Uterus (tissue), 4 donors: ENCODE results near the gene GSTT2B. TPM values are rescaled to one million over a fixed set of nuclear protein-coding genes. Genes with fewer than 3 reads are reported as not detected.
"Not testable (repeated sequence)": the region's sequence is repeated elsewhere in the genome, so short reads cannot be mapped to it uniquely, and the experiment has no call there.

Experiments used
- DNase-seq, 2 donors: peaks; one replicate each; pipeline ENCODE4 v3.0.0-alpha.2; 2019 to 2020
- H3K27ac ChIP-seq, 2 donors: fragments of 200-600 bp; sonication (generic); 1 replicate in 1 of 2; 2 replicates in 1 of 2; pipeline ENCODE4 v1.5.1; 2016 to 2018
- H3K27me3 ChIP-seq, 2 donors: fragments of 200-600 bp; sonication (generic); one replicate each; pipeline ENCODE4 v1.5.1; 2018 to 2019; ENCODE audit warnings: control low read depth in 1 of 2
- H3K36me3 ChIP-seq, 2 donors: fragments of 200-600 bp; sonication (generic); one replicate each; pipeline ENCODE4 v1.5.1; 2019; ENCODE audit warnings: control low read depth in 1 of 2
- H3K4me1 ChIP-seq, 2 donors: fragments of 200-600 bp; sonication (generic); one replicate each; pipeline ENCODE4 v1.5.1; 2018 to 2019; ENCODE audit warnings: control low read depth in 1 of 2
- H3K4me3 ChIP-seq, 2 donors: fragments of 200-600 bp; sonication (generic); 1 replicate in 1 of 2; 2 replicates in 1 of 2; pipeline ENCODE4 v1.5.1; 2018 to 2019; ENCODE audit warnings: mild to moderate bottlenecking in 1 of 2
- H3K9me3 ChIP-seq, 2 donors: fragments of 200-600 bp; sonication (generic); one replicate each; pipeline ENCODE4 v1.5.1; 2019; ENCODE audit warnings: control low read depth in 1 of 2
- CTCF ChIP-seq, 4 experiments: fragments of 200-600 bp in 2 of 4; fragments of 450-650 bp in 2 of 4; sonication (generic) in 2 of 4; IDR thresholded peaks; one replicate each; pipeline ENCODE4 v1.5.1; 2016 to 2019; ENCODE audit warnings: antibody characterized with exemption in 4 of 4, mild to moderate bottlenecking in 2 of 4, moderate library complexity in 1 of 4
- POLR2A ChIP-seq, 2 donors: fragments of 450-650 bp; IDR thresholded peaks; one replicate each; pipeline ENCODE4 v1.6.1; 2016; ENCODE audit warnings: antibody characterized with exemption in 2 of 2, mild to moderate bottlenecking in 1 of 2, moderate library complexity in 1 of 2
- intact Hi-C: fragments of 100-400 bp; cut with DNase I; formaldehyde crosslinking; loops from one replicate; pipeline ENCODE4 v1.15.1; 2023; ENCODE audit warnings: low total_unique reads
- total RNA-seq, 4 donors: library from RNA; depleted of rRNA in 3 of 4; stranded (reverse); fragments of >200 nt in 3 of 4; gene quantifications; one replicate each; pipeline versions ENCODE4 v1.1.0 to v1.2.4, GENCODE V29; 2014 to 2023
- donor health status: DM: yes; HTN: yes; CAD: no.

GSTT2B gene
- total RNA-seq, 4 donors from 2014 or later = 2.1 to 7.6 (median 4.9) TPM

DNA sequence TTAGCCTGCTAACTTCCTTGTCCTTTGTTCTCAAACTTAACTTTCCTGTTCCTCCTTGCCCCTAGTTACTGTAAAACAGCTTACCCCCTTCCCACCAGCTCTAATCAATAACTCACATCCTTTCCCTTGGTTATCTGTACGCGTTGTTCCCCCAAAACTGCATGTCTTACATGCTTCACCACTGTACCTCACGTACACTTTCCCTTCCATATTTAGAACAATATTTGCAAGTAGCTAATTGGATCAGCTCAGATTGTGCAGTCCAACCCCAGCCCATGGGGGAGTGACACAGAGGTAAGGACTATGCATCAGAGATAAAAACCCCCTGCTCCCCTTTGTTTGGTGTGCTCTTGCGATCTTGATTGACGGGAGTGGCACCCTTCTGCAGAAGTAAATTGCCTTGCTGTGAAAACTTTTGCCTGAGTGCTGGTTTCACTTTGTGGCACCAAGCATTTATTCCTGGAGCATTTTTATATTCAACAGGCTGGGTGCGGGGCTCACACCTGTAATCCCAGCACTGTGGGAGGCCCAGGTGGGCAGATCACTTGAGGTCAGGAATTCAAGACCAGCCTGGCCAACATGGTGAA, 35.9 kb downstream of the GSTT2B start:
- no peak for TF ChIP-seq POLR2A (IDR thresholded peaks at IDR 0.05)
- TF ChIP-seq CTCF (IDR thresholded peaks at IDR 0.05) = no peak
- Histone ChIP-seq H3K4me3 (no peak overlapping the region), H3K4me1 (no peaks in the 10 kb centered on the region), H3K36me3 (no peaks in the 10 kb centered on the region), H3K9me3 (no peaks in the 10 kb centered on the region), H3K27me3 (no peaks in the 10 kb centered on the region), H3K27ac (no peak overlapping the region)
- intact Hi-C loops = loop anchor here (5.0 kb wide), 1 partner anchor 47 kb away; the partner anchor contains the start of gene DDT
- no peak for DNase-seq

- H3K4me1 ChIP-seq = no peaks in the 10 kb centered on the region
- no peak for TF ChIP-seq CTCF (IDR thresholded peaks at IDR 0.05)
- TF ChIP-seq POLR2A (IDR thresholded peaks at IDR 0.05) = no peak
- intact Hi-C loops = no loop called here
These were observed 38.1 kb downstream of the GSTT2B start for GRCh38 chr22:23922921-23923320.

GRCh38 chr22:23921586-23922201, 39.3 kb downstream of the GSTT2B start:
- H3K9me3 ChIP-seq, H3K36me3 ChIP-seq, intact Hi-C loops, DNase-seq, H3K27me3 ChIP-seq, H3K4me3 ChIP-seq, H3K4me1 ChIP-seq, H3K27ac ChIP-seq: not testable (repeated sequence)

More at GRCh38 chr22:23922921-23923320, 38.1 kb downstream of the GSTT2B start:
- Histone ChIP-seq H3K27me3 (no peaks in the 10 kb centered on the region), H3K9me3 (no peaks in the 10 kb centered on the region), H3K4me3 (no peak overlapping the region), H3K27ac (no peak overlapping the region), H3K36me3 (no peaks in the 10 kb centered on the region)
- DNase-seq = no peak

GRCh38 chr22:23920267-23920611, 40.8 kb downstream of the GSTT2B start:
- H3K9me3 ChIP-seq, H3K4me1 ChIP-seq, H3K27me3 ChIP-seq, H3K36me3 ChIP-seq, H3K4me3 ChIP-seq, intact Hi-C loops, H3K27ac ChIP-seq, DNase-seq: not testable (repeated sequence)

- TF ChIP-seq POLR2A (IDR thresholded peaks at IDR 0.05) (no peak), CTCF (IDR thresholded peaks at IDR 0.05) (no peak)
- intact Hi-C loops = no loop called here
- Histone ChIP-seq H3K9me3 (no peaks in the 10 kb centered on the region), H3K36me3 (no peaks in the 10 kb centered on the region), H3K4me1 (no peaks in the 10 kb centered on the region), H3K27ac (no peak overlapping the region), H3K27me3 (no peaks in the 10 kb centered on the region), H3K4me3 (no peak overlapping the region)
- DNase-seq = no peak
These were observed 45.7 kb downstream of the GSTT2B start for GRCh38 chr22:23915290-23915689.

GRCh38 chr22:23913661-23914353, 47.2 kb downstream of the GSTT2B start:
- peak overlapping the region; percentile 77 to 91 for H3K27ac ChIP-seq
- DNase-seq = peak; percentile 98 to 99
- intact Hi-C loops = no loop called here
- no peaks in the 10 kb centered on the region for H3K27me3 ChIP-seq
- H3K36me3 ChIP-seq = no peaks in the 10 kb centered on the region
- TF ChIP-seq POLR2A (IDR thresholded peaks at IDR 0.05) (peak; percentile 58 to 86), CTCF (IDR thresholded peaks at IDR 0.05) (peak in 1 of 4 experiments; percentile 18)
- no peaks in the 10 kb centered on the region for H3K9me3 ChIP-seq
- no peaks in the 10 kb centered on the region for H3K4me1 ChIP-seq
- peak overlapping the region; percentile 45 to 59 for H3K4me3 ChIP-seq
